GOT3 (cell line): ENCODE measurements around the gene BEX3.
"Not testable (repeated sequence)": the region's sequence is repeated elsewhere in the genome, so short reads cannot be mapped to it uniquely, and the experiment has no call there.

Experiments used
- DNase-seq: peaks from one replicate; lab custom pipeline; 2025; ENCODE audit warnings: mixed read lengths; lab: John Stamatoyannopoulos, UW

The BEX3 gene

GRCh38 chrX:103382877-103383276, 6.5 kb downstream of the BEX3 start:
- no peak for DNase-seq

DNA sequence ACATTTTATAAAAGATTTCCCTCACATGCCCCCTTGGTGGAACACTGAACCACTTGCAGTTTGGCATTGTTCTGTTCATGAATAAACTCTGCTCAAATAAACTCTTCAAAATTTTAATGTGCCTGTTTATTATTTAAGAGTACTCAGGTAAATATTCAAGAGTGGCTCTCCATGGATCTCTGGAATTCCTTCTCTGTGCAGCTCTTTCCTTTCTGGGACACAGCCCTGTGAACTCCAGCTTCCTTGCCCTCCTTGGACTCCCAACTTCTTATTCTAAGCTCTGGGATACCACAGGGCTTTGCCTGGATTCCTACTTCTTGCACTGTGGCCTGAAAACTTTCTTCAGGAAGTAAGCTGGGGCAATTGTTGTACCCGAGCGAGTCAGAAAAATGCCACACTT, 8.3 kb downstream of the BEX3 start:
- DNase-seq, result no peak

DNA sequence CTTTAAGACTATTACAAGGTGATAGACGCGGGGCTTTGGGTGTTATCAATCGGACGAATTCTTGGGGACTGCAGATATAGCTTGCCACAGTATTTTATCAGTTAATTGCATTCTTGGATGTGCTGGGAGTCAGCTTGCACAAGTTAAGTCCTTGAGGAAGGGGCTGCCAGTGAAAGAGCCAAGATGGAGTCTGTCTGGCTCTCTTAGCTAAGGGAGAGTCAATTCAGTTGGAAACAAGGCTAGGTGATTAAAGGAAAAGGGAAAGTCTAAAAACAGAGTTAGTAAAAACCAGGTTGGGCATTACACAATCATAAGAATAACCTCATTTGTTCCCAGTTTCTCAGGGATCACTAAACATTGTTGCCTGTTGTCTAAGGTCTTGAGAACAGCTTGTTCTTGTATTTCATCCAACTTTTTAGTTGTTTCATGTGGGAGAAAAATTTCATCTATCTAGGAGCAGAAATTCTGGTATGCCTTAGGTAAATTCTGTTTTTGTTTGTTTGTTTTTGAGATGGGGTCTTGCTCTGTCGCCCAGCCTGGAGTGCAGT, 9.0 kb downstream of the BEX3 start:
- DNase-seq, result not testable (repeated sequence)

GRCh38 chrX:103386332-103386731, 10.0 kb downstream of the BEX3 start:
- DNase-seq, result no peak

DNA sequence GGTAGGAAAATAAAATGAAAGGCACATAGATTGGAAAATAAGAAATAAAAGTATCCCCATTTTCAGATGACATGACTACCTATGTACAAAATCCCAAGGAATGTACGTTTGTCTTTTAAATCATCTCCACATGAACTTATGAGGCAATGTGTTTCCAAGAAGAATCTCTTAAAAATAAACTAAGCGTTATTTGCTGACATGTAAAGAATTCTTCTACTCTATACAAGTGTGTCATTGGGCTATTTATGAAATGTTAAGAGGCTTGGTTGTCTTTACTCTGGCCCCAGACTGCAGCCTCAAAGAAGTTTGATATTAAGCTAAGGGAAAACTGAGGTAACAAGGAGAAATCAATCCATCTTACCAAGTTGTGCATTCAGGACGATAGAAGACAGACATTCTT, 17.1 kb downstream of the BEX3 start:
- no peak for DNase-seq

DNA sequence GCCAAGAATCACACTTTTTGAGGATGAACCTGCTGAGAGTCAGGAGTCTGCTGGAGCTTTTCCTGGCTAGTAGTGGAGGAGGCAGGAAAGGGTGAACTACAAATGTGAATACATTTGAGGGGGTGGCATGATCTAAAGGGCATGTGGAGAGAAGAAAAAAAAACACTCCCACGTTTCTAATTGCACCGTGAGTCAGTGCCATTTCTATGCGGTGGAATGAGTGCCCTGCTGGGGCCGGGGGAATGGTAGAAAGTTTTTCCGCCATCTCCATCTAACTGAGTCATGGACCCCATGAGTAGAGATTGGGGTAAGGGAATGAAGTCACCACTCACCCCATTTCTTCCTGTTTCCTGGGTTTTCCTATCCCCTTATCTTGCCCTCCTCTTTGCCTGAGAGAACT, 19.8 kb downstream of the BEX3 start:
- no peak for DNase-seq

GRCh38 chrX:103396660-103397059, 20.3 kb downstream of the BEX3 start:
- DNase-seq, result no peak

DNA sequence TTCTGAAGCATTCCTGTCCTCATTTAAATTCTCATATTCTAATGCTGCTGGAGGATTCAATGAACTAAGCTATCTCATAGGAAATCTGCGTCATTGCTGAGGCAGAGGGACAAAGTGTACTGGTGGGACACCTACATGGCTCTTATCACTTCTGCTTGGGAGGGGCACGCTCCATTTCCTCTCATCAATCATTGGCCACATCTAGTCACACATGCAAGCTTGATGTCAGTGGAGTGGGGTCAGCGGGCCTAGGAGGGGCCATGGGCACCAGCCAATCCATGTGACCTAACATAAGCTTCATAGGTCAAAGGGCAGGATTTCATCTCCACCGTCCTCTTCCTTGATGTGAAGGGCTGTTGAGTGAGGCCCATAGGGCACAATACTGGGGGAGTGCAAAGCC, 21.4 kb downstream of the BEX3 start:
- DNase-seq, result no peak

- no peak for DNase-seq
Measured at GRCh38 chrX:103398421-103398864, 22.1 kb downstream of the BEX3 start.

GRCh38 chrX:103399744-103400143, 23.4 kb downstream of the BEX3 start:
- DNase-seq, result no peak

DNA sequence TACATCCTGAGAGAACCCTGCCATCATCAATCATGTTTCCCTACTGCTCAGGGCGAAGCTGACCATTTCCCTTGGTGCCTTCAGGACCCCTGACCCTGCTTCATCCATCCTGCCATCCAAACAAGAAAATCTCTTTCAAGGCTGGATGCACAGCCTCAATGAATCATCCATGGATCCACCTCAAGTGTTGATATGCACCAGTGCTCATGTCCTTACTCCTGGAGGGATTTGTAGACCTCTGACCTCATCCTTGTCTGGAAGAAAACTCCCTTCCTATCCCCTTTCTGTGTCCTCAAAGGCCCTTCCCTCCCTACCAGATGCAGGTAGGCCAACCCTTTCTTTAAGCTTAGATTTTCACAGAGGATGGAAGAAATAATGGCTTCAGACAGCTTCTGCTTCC, 24.6 kb downstream of the BEX3 start:
- DNase-seq, result no peak

- DNase-seq, result peak; percentile 4
Measured at GRCh38 chrX:103404231-103405008, 28.1 kb downstream of the BEX3 start.

DNA sequence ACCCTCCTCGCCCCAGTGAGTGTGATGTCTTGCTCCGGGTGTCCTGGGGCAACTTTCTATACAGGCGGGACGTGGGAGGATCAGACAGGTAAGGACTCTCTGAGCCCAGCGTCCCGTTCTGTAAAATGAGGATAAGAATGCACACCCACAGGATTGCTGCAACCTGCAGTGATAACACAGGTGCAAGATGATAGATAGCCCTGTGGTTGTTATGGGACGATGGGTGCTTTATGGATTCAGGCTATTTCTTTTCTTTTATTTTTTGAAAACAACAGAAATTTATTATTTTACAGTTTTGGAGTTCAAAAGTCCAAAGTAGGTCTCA, 28.6 kb downstream of the BEX3 start:
- DNase-seq, result no peak

DNA sequence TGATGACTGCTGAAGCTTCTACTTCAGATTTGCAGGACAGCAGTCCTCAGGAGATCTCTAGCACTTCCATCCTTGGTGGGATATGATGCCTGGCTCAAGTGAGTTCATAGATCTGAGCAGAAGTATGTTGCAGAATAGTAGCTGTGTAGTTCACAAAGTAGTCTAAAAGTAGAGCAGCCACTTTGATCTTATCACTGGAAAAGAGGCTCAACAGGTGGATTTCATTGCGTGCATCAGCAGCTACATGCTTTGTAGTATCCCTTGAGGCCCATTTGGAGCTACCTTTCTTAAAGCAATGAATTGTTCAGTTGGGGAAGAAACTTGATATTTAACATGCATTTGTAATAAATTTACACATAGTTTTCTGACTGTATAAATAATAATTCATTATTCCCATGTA, 29.9 kb downstream of the BEX3 start:
- no peak for DNase-seq

GRCh38 chrX:103407776-103408175, 31.4 kb downstream of the BEX3 start:
- DNase-seq, result no peak

DNA sequence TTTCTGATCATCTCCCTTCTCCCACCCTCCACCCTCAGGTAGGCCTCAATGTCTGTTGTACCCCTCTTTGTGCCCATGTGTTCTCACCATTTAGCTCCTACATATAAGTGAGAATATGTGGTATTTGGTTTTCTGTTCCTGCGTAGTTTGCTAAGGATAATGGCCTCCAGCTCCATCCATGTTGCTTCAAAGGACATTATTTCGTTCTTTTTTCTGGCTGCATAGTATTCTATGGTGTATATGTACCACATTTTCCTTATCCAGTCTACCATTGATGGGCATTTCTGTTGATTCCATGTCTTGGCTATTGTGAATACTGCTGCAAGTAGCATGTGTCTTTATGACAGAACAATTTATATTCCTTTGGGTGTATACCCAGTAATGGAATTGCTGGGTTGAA, 35.4 kb downstream of the BEX3 start:
- not testable (repeated sequence) for DNase-seq

DNA sequence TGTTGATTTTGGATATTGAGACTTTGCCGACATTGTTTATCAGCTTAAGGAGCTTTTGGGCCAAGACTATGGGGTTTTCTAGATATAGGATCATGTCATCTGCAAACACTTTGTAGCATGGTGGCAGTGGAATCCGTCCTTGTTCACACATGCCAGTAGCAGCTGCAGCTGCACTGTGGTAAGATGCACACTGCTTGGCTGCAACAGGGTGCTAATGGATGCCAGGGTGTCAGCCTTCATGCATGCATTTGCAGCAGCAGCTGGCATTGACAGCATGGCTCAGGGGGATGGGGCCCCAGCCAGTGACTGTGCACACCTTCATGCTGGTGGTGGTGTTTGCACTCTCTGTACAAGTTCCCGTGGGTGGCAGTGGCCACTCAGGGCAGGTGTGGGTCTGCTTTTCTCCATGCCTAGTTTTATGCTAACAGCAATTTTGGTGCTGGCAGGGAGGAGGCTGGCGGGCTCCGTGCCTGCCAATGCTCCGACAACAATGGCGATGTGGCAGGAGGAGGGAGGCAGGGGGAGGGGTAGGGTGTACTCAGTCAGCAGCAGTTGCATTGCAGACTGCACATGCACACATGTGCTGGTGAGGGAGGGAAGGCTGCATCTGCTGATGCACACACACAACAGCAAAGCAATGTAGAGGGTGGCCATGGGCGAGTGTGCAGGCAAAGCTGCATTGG, 37.5 kb downstream of the BEX3 start:
- DNase-seq, result no peak

DNA sequence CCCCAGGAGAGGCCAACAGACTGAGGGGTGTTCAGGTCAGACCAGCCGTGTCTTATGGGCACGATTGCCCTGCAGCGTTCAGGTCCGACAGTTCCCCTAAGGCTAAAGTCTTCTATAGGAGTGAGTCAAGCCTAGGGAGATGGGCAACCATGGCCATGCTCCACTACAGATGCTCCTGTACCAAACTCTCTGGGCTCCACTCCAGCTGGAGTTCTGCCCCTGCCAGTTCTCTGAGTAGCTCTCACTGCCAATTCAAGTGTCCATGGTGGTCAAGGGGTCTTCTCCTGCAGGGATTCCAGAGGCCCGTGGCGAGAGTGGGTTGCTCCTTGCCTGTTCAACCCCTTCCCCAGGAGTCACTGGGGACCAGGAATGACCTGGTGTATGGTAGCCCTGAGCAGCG, 38.2 kb downstream of the BEX3 start:
- no peak for DNase-seq

GRCh38 chrX:103415068-103415467, 38.7 kb downstream of the BEX3 start:
- DNase-seq, result no peak

DNA sequence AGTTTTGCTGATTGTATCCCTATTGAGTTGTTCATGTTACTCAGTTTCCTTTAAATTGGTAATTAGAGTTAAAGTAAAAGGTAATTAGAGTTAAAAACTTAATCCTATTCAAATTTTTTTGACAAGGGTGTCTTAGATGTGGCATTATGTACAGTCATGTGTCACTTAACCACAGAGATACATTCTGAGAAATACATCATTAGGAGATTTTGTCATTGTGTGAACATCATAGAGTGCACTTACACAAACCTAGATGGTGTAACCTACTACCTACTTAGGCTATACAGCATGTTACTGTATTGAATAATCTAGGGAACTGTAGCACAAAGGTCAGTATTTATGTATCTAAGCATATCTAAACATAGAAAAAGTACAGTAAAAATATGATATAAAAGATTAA, 39.2 kb downstream of the BEX3 start:
- no peak for DNase-seq

DNA sequence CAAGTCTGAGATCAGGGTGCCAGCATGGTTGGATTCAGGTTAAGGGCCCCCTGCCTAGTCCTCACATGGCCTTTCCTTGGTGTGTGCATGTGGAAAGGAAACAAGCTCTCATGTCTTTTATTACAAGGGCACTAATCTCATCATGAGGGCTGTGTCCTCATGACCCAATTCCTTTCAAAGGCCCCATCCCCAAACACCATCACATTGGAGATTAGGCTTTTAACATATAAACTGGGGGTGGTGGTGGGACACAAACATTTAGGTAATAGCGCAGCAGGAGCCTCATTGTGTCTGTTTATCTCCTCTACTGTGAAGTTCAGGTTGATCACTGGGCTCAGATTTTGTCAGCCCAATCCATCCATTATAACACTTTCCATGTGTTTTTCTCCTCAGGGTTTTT, 41.0 kb downstream of the BEX3 start:
- DNase-seq, result no peak

- no peak for DNase-seq
Measured at GRCh38 chrX:103417933-103418332, 41.6 kb downstream of the BEX3 start.

- DNase-seq, result no peak
Measured at GRCh38 chrX:103418811-103419340, 42.5 kb downstream of the BEX3 start.
